H1 (cell line): ENCODE data around the gene TSHZ2. TPM values are rescaled to one million over a fixed set of nuclear protein-coding genes. Genes with fewer than 3 reads are reported as not detected.

Experiments
- CTCF ChIA-PET: fragments of 300-600 bp; sonication (Branson Sonifier 250); formaldehyde crosslinking; loops from one replicate; lab custom pipeline; 2021; ENCODE audit not compliant: partially characterized antibody; lab: Charles Lee
- POLR2A ChIA-PET: fragments of 300-600 bp; sonication (Branson Sonifier 250); formaldehyde crosslinking; loops from one replicate; lab custom pipeline; 2021; ENCODE audit warnings: inconsistent platforms; ENCODE audit not compliant: partially characterized antibody; lab: Charles Lee
- DNase-seq, 2 experiments: peaks; one replicate each; pipeline versions ENCODE4 v3.0.0 to v3.0.0-alpha.2; 2010 to 2022; ENCODE audit warnings: low spot score in 2 of 2, low read depth in 1 of 2, mixed read lengths in 1 of 2
- FAIRE-seq: peaks from 2 replicates; lab custom pipeline; 2011; peaks lifted over from hg19 to GRCh38; lab: Jason Lieb, UNC
- H2AFZ ChIP-seq: 2 replicates; pipeline ENCODE4 v1.8.1; 2012; ENCODE audit warnings: low read length, inconsistent platforms
- H2AK5ac ChIP-seq: 2 replicates; pipeline ENCODE4 v1.6.1; 2013; ENCODE audit warnings: low read depth, low read length
- H2BK120ac ChIP-seq: replicated peaks from 2 replicates; pipeline ENCODE3; 2013; ENCODE audit warnings: low read depth, low read length, inconsistent platforms
- H2BK12ac ChIP-seq: 2 replicates; pipeline ENCODE4 v1.6.1; 2013; ENCODE audit warnings: low read depth, low read length
- H2BK15ac ChIP-seq: 2 replicates; pipeline ENCODE4 v1.6.1; 2013; ENCODE audit warnings: low read length
- H2BK20ac ChIP-seq: 2 replicates; pipeline ENCODE4 v1.6.1; 2013; ENCODE audit warnings: low read length
- H2BK5ac ChIP-seq: 2 replicates; pipeline ENCODE4 v1.6.1; 2013; ENCODE audit warnings: low read depth, low read length
- H3K14ac ChIP-seq: 2 replicates; pipeline ENCODE4 v1.6.1; 2013; ENCODE audit warnings: inconsistent platforms; ENCODE audit not compliant: insufficient read length
- H3K18ac ChIP-seq: 2 replicates; pipeline ENCODE4 v1.6.1; 2013; ENCODE audit warnings: low read length; ENCODE audit errors: extremely low read depth
- H3K23ac ChIP-seq: 2 replicates; pipeline ENCODE4 v1.6.1; 2013; ENCODE audit warnings: inconsistent platforms; ENCODE audit not compliant: insufficient read length
- H3K23me2 ChIP-seq: 2 replicates; pipeline ENCODE4 v1.6.1; 2013; ENCODE audit warnings: low read depth, low read length
- H3K27ac ChIP-seq: 2 replicates; pipeline ENCODE4 v1.6.1; 2011; ENCODE audit warnings: low read depth, low read length, inconsistent platforms
- H3K27me3 ChIP-seq, 4 experiments: replicated peaks in 1 of 4; 1 replicate in 1 of 4; 2 replicates in 3 of 4; pipeline versions ENCODE4 v1.6.1 to v1.8.1; 2011 to 2013; ENCODE audit warnings: low read length in 3 of 4, mild to moderate bottlenecking in 3 of 4, inconsistent platforms in 2 of 4, mixed read lengths in 2 of 4, moderate library complexity in 1 of 4; ENCODE audit not compliant: control insufficient read depth in 3 of 4, insufficient read depth in 3 of 4; ENCODE audit errors: extremely low read depth in 1 of 4
- H3K36me3 ChIP-seq, 4 experiments: 2 replicates each; pipeline versions ENCODE4 v1.6.1 to v1.8.1; 2011 to 2013; ENCODE audit warnings: mild to moderate bottlenecking in 4 of 4, low read length in 3 of 4, moderate library complexity in 2 of 4, control low read depth in 1 of 4, inconsistent platforms in 1 of 4; ENCODE audit not compliant: insufficient read depth in 4 of 4, control insufficient read depth in 2 of 4
- H3K4ac ChIP-seq: replicated peaks from 2 replicates; pipeline ENCODE3; 2013; ENCODE audit warnings: low read length, low read depth, mixed read lengths, inconsistent platforms; ENCODE audit not compliant: insufficient read length
- H3K4me1 ChIP-seq, 4 experiments: replicated peaks in 1 of 4; 1 replicate in 1 of 4; 2 replicates in 3 of 4; pipeline versions ENCODE4 v1.6.1 to v1.8.1; 2011 to 2013; ENCODE audit warnings: low read length in 3 of 4, inconsistent platforms in 2 of 4, mixed read lengths in 1 of 4; ENCODE audit not compliant: insufficient read depth in 4 of 4, control insufficient read depth in 3 of 4
- H3K4me2 ChIP-seq, 2 experiments: 2 replicates each; pipeline versions ENCODE4 v1.6.1 to v1.8.1; 2011 to 2013; ENCODE audit warnings: low read depth in 2 of 2, low read length in 2 of 2, control low read depth in 1 of 2, inconsistent platforms in 1 of 2, mild to moderate bottlenecking in 1 of 2; ENCODE audit not compliant: insufficient read depth in 1 of 2
- H3K4me3 ChIP-seq, 4 experiments: fragments of 200-600, 300-600 bp in 1 of 4; sonication (generic), shearing (Covaris generic), sonication (Bioruptor Twin) in 1 of 4; 2 replicates each; pipeline versions ENCODE4 v1.5.1 to v1.8.1; 2011 to 2016; ENCODE audit warnings: low read length in 4 of 4, low read depth in 3 of 4, control low read depth in 2 of 4, inconsistent platforms in 2 of 4, mild to moderate bottlenecking in 2 of 4, mixed read lengths in 1 of 4, moderate library complexity in 1 of 4; ENCODE audit not compliant: insufficient read depth in 2 of 4; ENCODE audit errors: extremely low read depth in 1 of 4
- H3K56ac ChIP-seq: replicated peaks from 2 replicates; pipeline ENCODE3; 2013; ENCODE audit warnings: low read depth, mild to moderate bottlenecking, mixed read lengths, low read length, inconsistent platforms; ENCODE audit not compliant: insufficient read length
- H3K79me1 ChIP-seq: 2 replicates; pipeline ENCODE4 v1.6.1; 2013; ENCODE audit warnings: low read depth, low read length, control low read depth
- H3K79me2 ChIP-seq, 2 experiments: 2 replicates each; pipeline versions ENCODE4 v1.6.1 to v1.8.1; 2012 to 2013; ENCODE audit warnings: low read length in 2 of 2, mild to moderate bottlenecking in 2 of 2, inconsistent platforms in 1 of 2; ENCODE audit not compliant: insufficient read depth in 2 of 2, control insufficient read depth in 1 of 2
- H3K9ac ChIP-seq, 4 experiments: replicated peaks in 1 of 4; 1 replicate in 1 of 4; 2 replicates in 3 of 4; pipeline versions ENCODE4 v1.6.1 to v1.8.1; 2011 to 2013; ENCODE audit warnings: low read depth in 3 of 4, low read length in 3 of 4, control low read depth in 2 of 4, mild to moderate bottlenecking in 2 of 4, moderate library complexity in 2 of 4, inconsistent platforms in 1 of 4; ENCODE audit errors: extremely low read depth in 1 of 4
- H3K9me3 ChIP-seq, 2 experiments: 2 replicates each; pipeline versions ENCODE4 v1.6.1 to v1.8.1; 2012 to 2013; ENCODE audit warnings: mild to moderate bottlenecking in 2 of 2, moderate library complexity in 2 of 2, control low read depth in 1 of 2, inconsistent platforms in 1 of 2, low read depth in 1 of 2, low read length in 1 of 2, mixed read lengths in 1 of 2; ENCODE audit not compliant: insufficient read depth in 2 of 2
- H4K20me1 ChIP-seq, 2 experiments: replicated peaks in 1 of 2; 2 replicates each; pipeline versions ENCODE3 to v1.8.1; 2011 to 2013; ENCODE audit warnings: inconsistent platforms in 2 of 2, low read length in 2 of 2, mild to moderate bottlenecking in 1 of 2; ENCODE audit not compliant: insufficient read depth in 2 of 2, control insufficient read depth in 1 of 2
- H4K5ac ChIP-seq: 2 replicates; pipeline ENCODE4 v1.6.1; 2013; ENCODE audit warnings: low read length, low read depth, mixed read lengths, inconsistent platforms; ENCODE audit not compliant: insufficient read length
- H4K8ac ChIP-seq: 2 replicates; pipeline ENCODE4 v1.8.0; 2013; ENCODE audit warnings: mild to moderate bottlenecking, moderate library complexity, low read length, inconsistent platforms; ENCODE audit not compliant: insufficient read depth; ENCODE audit errors: extremely low read depth
- H4K91ac ChIP-seq: replicated peaks from 2 replicates; pipeline ENCODE3; 2013; ENCODE audit warnings: low read length, mixed read lengths, inconsistent platforms; ENCODE audit not compliant: insufficient read length
- CBX5 ChIP-seq: fragments of 300-800, 300-1000 bp; sonication (generic); IDR thresholded peaks from 2 replicates; pipeline ENCODE4 v1.7.1; 2016; ENCODE audit warnings: antibody characterized with exemption, low read length, low read depth
- HDAC6 ChIP-seq: IDR thresholded peaks from one replicate; pipeline ENCODE4 v1.7.1; 2012; ENCODE audit warnings: low read depth, mild to moderate bottlenecking, inconsistent platforms, low read length, moderate library complexity
- JUN ChIP-seq: IDR thresholded peaks from 2 replicates; pipeline ENCODE4 v1.6.1; 2011; ENCODE audit warnings: low read depth, mild to moderate bottlenecking, improper control_type of control experiment, low read length
- JUND ChIP-seq: IDR thresholded peaks from 2 replicates; pipeline ENCODE4 v1.6.1; 2011; ENCODE audit warnings: mild to moderate bottlenecking, improper control_type of control experiment, low read length
- POLR2A ChIP-seq, 2 experiments: IDR thresholded peaks; 1 replicate in 1 of 2; 2 replicates in 1 of 2; pipeline ENCODE4 v1.6.1; 2011; ENCODE audit warnings: low read depth in 2 of 2, low read length in 2 of 2, mild to moderate bottlenecking in 2 of 2; ENCODE audit errors: control extremely low read depth in 1 of 2
- RNF2 ChIP-seq: fragments of 200-900, 300-1000 bp; sonication (generic); IDR thresholded peaks from 2 replicates; pipeline ENCODE4 v1.7.1; 2016; ENCODE audit warnings: borderline replicate concordance, low read depth, mild to moderate bottlenecking, antibody characterized with exemption, low read length; ENCODE audit not compliant: poor library complexity, severe bottlenecking; ENCODE audit errors: missing control alignments
- SP4 ChIP-seq: IDR thresholded peaks from 2 replicates; pipeline ENCODE4 v1.6.1; 2012; ENCODE audit warnings: low read length, inconsistent platforms
- SRF ChIP-seq: IDR thresholded peaks from 2 replicates; pipeline ENCODE4 v1.6.1; 2011; ENCODE audit warnings: mild to moderate bottlenecking, low read depth, low read length, moderate library complexity
- TAF7 ChIP-seq: optimal IDR thresholded peaks from 2 replicates; pipeline ENCODE3; 2011; ENCODE audit warnings: low read depth, mild to moderate bottlenecking, inconsistent platforms, low read length, moderate library complexity, borderline replicate concordance
- TBP ChIP-seq: IDR thresholded peaks from 2 replicates; pipeline ENCODE4 v1.6.1; 2011; ENCODE audit warnings: low read depth, low read length, improper control_type of control experiment
- polyA plus RNA-seq, 7 experiments: library from polyadenylated mRNA; depleted of rRNA in 3 of 7; stranded (reverse) in 5 of 7; unstranded in 2 of 7; fragments of >200 nt in 5 of 7; fragments of 200-250 nt in 2 of 7; gene quantifications; 1 replicate in 5 of 7; 2 replicates in 1 of 7; 4 replicates in 1 of 7; pipeline versions ENCODE4 v1.2.1 to v1.2.3, GENCODE V29; 2011 to 2013; ENCODE audit warnings: missing spikeins in 2 of 7, mixed read lengths in 2 of 7
- total RNA-seq: library from RNA; stranded (reverse); fragmentation: NEBNext Ultra II Directional; extraction: Animal tissue kit (Norgen Biotek cat#: 25700); gene quantifications from 2 replicates; pipeline ENCODE4 v1.2.1, GENCODE V29; 2021
- TF ChIP-seq, protein P1 (sequence below): IDR thresholded peaks from 2 replicates; pipeline ENCODE4 v1.6.1; 2012; ENCODE audit warnings: inconsistent platforms
- TF ChIP-seq, protein P2 (sequence below): IDR thresholded peaks from 2 replicates; pipeline ENCODE4 v1.6.1; 2011; ENCODE audit warnings: low read depth, mild to moderate bottlenecking, low read length; ENCODE audit not compliant: insufficient read depth
- TF ChIP-seq, protein P3 (sequence below), 3 experiments: IDR thresholded peaks; 1 replicate in 2 of 3; 2 replicates in 1 of 3; pipeline versions ENCODE4 v1.5.1 to v1.6.1; 2011; ENCODE audit warnings: low read length in 3 of 3, mild to moderate bottlenecking in 3 of 3, inconsistent platforms in 2 of 3, low read depth in 1 of 3, moderate library complexity in 1 of 3; ENCODE audit not compliant: insufficient read depth in 1 of 3; ENCODE audit errors: control extremely low read depth in 1 of 3

TSHZ2 gene
- total and polyA plus RNA-seq, 2 of the 8 experiments (the other 6 are each of a cell fraction or from before 2014, with no cell fraction given) = 0.14 to 0.30 TPM

DNA sequence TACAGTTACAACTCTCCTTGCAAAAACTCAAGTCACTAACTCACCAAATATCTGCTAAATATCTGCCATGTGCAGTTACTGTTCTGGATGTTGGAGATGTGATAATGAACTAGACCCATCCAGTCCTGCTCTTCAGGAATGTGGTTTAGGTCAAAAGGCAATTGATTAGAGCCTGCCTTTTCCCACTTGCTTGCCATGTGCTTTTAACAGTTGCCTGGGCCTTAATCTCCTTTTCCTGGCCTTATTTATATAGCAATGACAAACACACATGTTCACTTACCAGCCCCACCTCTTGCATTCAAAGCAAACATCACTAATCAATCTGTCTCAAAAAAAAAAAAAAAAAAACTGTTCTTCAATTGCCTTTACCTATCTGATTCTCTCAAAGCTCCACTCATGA, 422.3 kb downstream of the TSHZ2 start:
- no peaks in the 10 kb centered on the region for H3K79me1 ChIP-seq
- H2BK5ac ChIP-seq = no peak overlapping the region
- no peak overlapping the region for H4K5ac ChIP-seq
- no peaks in the 10 kb centered on the region for H3K9me3 ChIP-seq
- H3K27ac ChIP-seq = no peak overlapping the region
- POLR2A ChIA-PET = no interaction called here
- no peaks in the 10 kb centered on the region for H3K27me3 ChIP-seq
- H3K9ac ChIP-seq = no peak overlapping the region
- no peak overlapping the region for H3K56ac ChIP-seq
- no peaks in the 10 kb centered on the region for H3K4me1 ChIP-seq
- no peak overlapping the region for H4K91ac ChIP-seq
- no peak overlapping the region for H2BK15ac ChIP-seq
- DNase-seq (no peak), FAIRE-seq (no peak)
- H3K4ac ChIP-seq = no peak overlapping the region
- CTCF ChIA-PET = interaction anchor here (0.7 kb wide), 1 partner anchor 16 kb away, joined by 4 read pairs; no protein-coding TSS in a partner anchor
- no peak overlapping the region for H2BK120ac ChIP-seq
- H2AFZ ChIP-seq = no peak overlapping the region
- H3K4me2 ChIP-seq = no peak overlapping the region
- no peaks in the 10 kb centered on the region for H3K36me3 ChIP-seq
- H3K23me2 ChIP-seq = no peaks in the 10 kb centered on the region
- no peak overlapping the region for H4K8ac ChIP-seq
- no peak overlapping the region for H2BK12ac ChIP-seq
- H3K14ac ChIP-seq = no peak overlapping the region
- H3K79me2 ChIP-seq = no peaks in the 10 kb centered on the region
- H3K23ac ChIP-seq = no peak overlapping the region
- no peak overlapping the region for H2AK5ac ChIP-seq
- H3K4me3 ChIP-seq = no peak overlapping the region
- H3K18ac ChIP-seq = no peak overlapping the region
- H4K20me1 ChIP-seq = no peaks in the 10 kb centered on the region
- H2BK20ac ChIP-seq = no peak overlapping the region
- no peak for TF ChIP-seq JUND
- no peak for TF ChIP-seq TBP
- TF ChIP-seq CBX5 = no peak
- no peak for TF ChIP-seq JUN
- TF ChIP-seq HDAC6 = no peak
- no peak for TF ChIP-seq POLR2A (IDR thresholded peaks at IDR 0.05; ENCODE audit: control extremely low read depth in 1 of 2, low read depth in 2 of 2, low read length in 2 of 2)
- TF ChIP-seq RNF2 = no peak
- no peak for TF ChIP-seq SP4
- TF ChIP-seq, protein P1, sequence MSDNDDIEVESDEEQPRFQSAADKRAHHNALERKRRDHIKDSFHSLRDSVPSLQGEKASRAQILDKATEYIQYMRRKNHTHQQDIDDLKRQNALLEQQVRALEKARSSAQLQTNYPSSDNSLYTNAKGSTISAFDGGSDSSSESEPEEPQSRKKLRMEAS = no peak
- TF ChIP-seq, protein P2, sequence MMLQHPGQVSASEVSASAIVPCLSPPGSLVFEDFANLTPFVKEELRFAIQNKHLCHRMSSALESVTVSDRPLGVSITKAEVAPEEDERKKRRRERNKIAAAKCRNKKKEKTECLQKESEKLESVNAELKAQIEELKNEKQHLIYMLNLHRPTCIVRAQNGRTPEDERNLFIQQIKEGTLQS = no peak
- no peak for TF ChIP-seq SRF
- no peak for TF ChIP-seq TAF7
- TF ChIP-seq, protein P3, sequence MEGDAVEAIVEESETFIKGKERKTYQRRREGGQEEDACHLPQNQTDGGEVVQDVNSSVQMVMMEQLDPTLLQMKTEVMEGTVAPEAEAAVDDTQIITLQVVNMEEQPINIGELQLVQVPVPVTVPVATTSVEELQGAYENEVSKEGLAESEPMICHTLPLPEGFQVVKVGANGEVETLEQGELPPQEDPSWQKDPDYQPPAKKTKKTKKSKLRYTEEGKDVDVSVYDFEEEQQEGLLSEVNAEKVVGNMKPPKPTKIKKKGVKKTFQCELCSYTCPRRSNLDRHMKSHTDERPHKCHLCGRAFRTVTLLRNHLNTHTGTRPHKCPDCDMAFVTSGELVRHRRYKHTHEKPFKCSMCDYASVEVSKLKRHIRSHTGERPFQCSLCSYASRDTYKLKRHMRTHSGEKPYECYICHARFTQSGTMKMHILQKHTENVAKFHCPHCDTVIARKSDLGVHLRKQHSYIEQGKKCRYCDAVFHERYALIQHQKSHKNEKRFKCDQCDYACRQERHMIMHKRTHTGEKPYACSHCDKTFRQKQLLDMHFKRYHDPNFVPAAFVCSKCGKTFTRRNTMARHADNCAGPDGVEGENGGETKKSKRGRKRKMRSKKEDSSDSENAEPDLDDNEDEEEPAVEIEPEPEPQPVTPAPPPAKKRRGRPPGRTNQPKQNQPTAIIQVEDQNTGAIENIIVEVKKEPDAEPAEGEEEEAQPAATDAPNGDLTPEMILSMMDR (IDR thresholded peaks at IDR 0.05; ENCODE audit: control extremely low read depth in 1 of 3, insufficient read depth in 1 of 3, low read depth in 1 of 3, low read length in 3 of 3) = no peak
